HL-60 (cell line): ENCODE measurements around the gene PDGFA.

Source experiments
- GABPA ChIP-seq: IDR thresholded peaks from 2 replicates; pipeline ENCODE4 v1.6.1; 2012; ENCODE audit warnings: low read depth
- POLR2AphosphoS5 ChIP-seq: IDR thresholded peaks from 2 replicates; pipeline ENCODE4 v1.6.1; 2012; ENCODE audit warnings: low read depth
- TF ChIP-seq, protein P1 (sequence below): IDR thresholded peaks from one replicate; pipeline ENCODE4 v1.5.1; 2011; ENCODE audit warnings: low read length, control low read depth, inconsistent platforms; ENCODE audit not compliant: insufficient read depth
- TF ChIP-seq, protein P2 (sequence below): IDR thresholded peaks from 2 replicates; pipeline ENCODE4 v1.6.1; 2012; ENCODE audit warnings: low read depth; ENCODE audit not compliant: insufficient replicate concordance

DNA sequence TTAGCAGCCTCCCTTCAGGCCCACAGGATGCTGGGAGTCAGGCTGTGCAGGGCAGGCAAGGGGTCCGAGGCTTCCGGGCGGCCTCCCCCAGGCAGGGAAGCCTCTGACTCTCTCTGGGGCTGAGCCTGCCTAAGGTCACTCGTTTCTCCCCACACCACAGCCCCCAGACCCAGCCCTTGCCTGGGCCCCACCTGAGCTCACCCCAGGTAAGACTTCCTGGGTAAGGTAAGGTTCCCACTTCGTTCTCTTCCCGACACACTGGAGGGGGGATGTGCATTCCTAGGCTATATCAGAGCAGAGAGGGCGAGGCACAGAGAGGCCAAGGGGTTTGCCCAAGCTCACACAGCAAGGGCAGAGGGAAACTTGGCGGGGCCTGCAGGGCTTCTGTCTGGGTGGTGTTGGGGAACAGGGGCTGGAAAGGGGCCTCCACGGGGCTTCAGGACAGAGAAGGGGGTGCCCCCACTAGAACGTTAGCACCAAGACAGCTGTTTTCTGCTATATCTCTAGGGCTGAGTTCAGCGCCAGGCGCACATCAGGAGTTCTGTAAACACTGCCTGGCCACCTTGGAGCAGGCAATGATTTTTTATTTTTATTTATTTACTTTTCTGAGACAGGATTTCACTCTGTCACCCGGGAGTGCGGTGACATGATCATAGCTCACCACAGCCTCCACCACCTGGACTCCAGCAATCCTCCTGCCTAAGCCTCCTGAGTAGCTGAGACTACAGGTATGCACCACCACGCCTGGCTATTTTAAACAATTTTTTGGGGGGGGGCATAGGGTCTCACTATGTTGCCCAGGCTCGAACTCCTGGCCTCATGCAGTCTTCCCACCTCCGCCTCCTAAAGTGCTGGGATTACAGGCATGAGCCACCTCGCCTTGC lies 24.9 kb upstream of the PDGFA start:
- TF ChIP-seq, protein P1, sequence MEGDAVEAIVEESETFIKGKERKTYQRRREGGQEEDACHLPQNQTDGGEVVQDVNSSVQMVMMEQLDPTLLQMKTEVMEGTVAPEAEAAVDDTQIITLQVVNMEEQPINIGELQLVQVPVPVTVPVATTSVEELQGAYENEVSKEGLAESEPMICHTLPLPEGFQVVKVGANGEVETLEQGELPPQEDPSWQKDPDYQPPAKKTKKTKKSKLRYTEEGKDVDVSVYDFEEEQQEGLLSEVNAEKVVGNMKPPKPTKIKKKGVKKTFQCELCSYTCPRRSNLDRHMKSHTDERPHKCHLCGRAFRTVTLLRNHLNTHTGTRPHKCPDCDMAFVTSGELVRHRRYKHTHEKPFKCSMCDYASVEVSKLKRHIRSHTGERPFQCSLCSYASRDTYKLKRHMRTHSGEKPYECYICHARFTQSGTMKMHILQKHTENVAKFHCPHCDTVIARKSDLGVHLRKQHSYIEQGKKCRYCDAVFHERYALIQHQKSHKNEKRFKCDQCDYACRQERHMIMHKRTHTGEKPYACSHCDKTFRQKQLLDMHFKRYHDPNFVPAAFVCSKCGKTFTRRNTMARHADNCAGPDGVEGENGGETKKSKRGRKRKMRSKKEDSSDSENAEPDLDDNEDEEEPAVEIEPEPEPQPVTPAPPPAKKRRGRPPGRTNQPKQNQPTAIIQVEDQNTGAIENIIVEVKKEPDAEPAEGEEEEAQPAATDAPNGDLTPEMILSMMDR, result no peak
- TF ChIP-seq GABPA (no peak), POLR2AphosphoS5 (no peak)
- TF ChIP-seq, protein P2, sequence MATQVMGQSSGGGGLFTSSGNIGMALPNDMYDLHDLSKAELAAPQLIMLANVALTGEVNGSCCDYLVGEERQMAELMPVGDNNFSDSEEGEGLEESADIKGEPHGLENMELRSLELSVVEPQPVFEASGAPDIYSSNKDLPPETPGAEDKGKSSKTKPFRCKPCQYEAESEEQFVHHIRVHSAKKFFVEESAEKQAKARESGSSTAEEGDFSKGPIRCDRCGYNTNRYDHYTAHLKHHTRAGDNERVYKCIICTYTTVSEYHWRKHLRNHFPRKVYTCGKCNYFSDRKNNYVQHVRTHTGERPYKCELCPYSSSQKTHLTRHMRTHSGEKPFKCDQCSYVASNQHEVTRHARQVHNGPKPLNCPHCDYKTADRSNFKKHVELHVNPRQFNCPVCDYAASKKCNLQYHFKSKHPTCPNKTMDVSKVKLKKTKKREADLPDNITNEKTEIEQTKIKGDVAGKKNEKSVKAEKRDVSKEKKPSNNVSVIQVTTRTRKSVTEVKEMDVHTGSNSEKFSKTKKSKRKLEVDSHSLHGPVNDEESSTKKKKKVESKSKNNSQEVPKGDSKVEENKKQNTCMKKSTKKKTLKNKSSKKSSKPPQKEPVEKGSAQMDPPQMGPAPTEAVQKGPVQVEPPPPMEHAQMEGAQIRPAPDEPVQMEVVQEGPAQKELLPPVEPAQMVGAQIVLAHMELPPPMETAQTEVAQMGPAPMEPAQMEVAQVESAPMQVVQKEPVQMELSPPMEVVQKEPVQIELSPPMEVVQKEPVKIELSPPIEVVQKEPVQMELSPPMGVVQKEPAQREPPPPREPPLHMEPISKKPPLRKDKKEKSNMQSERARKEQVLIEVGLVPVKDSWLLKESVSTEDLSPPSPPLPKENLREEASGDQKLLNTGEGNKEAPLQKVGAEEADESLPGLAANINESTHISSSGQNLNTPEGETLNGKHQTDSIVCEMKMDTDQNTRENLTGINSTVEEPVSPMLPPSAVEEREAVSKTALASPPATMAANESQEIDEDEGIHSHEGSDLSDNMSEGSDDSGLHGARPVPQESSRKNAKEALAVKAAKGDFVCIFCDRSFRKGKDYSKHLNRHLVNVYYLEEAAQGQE, result no peak
